Neural cell (in vitro differentiated cells): ENCODE results near the gene RNF213.

ENCODE experiments used
- CTCF ChIP-seq: fragments of 450-650 bp; IDR thresholded peaks from 2 replicates; pipeline ENCODE4 v1.5.1; 2014; ENCODE audit warnings: antibody characterized with exemption, mild to moderate bottlenecking, moderate library complexity; ENCODE audit not compliant: poor library complexity, severe bottlenecking
- MXI1 ChIP-seq: fragments of 450-650 bp; conservative IDR thresholded peaks from 2 replicates; pipeline ENCODE4 v1.6.1; 2014; ENCODE audit warnings: antibody characterized with exemption, mild to moderate bottlenecking; ENCODE audit not compliant: poor library complexity, severe bottlenecking
- REST ChIP-seq: IDR thresholded peaks from 2 replicates; pipeline ENCODE4 v1.6.1; 2012; ENCODE audit warnings: borderline replicate concordance
- TAF1 ChIP-seq: IDR thresholded peaks from 2 replicates; pipeline ENCODE4 v1.6.1; 2012; ENCODE audit warnings: low read depth

GRCh38 chr17:80347948-80348351 is 87.3 kb downstream of the RNF213 start:
- TF ChIP-seq CTCF (no peak), MXI1 (no peak), REST (no peak), TAF1 (no peak)
